Cerebellar cortex (tissue), 1 donor: Measurements from ENCODE around the gene MAP1LC3A.

Experiments
- DNase-seq: peaks from one replicate; pipeline ENCODE4 v3.0.0-alpha.2; 2015; ENCODE audit warnings: low spot score

MAP1LC3A gene

DNA sequence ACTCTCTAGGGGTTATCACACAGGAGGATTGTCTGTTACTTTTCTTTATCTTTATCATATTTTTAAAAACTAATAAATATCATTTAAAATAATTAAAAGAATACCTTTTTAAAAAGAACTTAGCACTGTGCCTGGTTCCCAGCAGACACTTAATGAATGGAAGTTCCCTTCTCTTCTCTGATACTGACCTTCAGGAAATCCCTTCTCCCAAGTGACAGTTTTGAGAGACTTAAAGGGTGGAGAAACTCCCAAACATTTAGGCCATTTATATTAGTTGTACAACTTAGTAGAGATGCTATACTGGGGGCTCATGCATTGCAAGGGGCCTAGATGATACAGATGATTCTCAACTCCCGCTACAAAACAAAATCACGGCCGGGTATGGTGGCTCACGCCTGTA, 18.5 kb downstream of the MAP1LC3A start:
- DNase-seq = no peak

DNA sequence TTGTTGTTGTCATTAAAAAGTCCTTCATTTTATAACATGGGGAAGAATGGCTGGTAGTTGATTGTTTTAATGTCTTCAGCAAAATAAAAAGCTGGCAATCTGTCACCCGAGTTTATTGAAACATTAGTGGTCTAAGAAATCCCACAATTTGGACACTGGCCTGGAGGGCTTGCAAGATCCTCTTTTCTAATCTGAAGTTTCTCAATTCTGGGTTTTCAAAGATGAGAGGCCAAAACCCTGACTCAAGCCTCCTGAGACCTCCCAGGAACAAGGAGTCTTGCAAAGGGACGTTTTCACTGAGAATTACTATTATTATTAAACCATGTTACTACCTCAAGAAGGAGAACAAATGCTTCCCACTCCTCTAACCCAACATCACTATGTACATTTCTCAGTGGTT, 19.5 kb downstream of the MAP1LC3A start:
- DNase-seq = no peak

DNA sequence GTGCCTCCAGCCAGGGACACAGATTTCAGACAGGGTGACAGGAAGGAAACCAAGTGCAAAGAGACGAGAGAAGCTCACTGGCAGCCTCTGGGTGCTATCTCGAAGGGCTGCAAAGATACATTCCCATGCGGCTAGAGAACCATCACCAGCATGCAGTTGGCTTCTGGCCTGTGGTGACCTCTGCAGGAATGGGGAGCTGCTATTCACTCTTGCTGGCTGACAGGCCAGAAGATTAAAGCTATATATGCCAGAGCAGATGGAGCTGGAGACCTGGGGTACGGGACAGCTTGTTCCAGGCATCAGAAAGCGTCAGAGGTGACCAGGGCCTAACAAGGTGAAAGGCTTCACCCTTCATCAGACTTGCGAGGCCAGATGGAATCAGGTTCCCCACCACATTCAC, 20.0 kb downstream of the MAP1LC3A start:
- peak; percentile 86 for DNase-seq

DNA sequence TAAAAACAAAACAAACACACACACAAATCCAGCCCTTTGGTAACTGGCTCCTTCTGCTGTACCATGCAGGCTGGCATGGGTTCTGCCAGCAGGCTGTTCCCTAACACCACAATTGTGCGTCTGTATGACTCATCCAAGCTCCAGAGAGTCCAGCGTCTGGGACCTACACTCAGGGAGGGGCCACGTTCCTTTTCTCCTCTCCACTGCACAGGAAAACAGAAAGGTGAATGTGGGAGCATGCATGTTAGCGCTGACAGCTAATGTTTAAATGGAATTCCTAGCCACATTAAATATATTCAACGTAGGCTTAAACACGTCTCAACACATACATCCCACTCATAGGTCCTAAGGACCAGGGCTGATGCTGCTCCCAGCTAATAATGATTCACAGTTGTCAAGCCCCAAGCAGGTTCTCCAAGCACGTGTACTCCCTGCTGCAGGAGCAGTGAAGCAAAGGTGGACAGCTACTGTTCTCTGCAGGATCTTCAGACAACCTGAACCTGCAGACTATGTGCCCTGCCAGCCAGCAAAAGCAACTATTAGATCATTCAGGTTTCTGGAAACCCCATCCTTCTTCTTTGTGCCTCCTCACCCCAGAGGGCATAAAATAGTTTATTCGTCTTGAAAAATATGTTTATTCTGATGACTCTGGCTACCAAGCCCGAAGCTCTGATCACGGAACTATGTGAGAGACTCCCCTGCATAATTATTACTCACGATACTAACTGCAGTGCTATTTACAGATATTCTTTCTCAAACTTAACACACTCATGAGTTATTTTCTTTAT, 20.9 kb downstream of the MAP1LC3A start:
- peak; percentile 94 for DNase-seq

DNA sequence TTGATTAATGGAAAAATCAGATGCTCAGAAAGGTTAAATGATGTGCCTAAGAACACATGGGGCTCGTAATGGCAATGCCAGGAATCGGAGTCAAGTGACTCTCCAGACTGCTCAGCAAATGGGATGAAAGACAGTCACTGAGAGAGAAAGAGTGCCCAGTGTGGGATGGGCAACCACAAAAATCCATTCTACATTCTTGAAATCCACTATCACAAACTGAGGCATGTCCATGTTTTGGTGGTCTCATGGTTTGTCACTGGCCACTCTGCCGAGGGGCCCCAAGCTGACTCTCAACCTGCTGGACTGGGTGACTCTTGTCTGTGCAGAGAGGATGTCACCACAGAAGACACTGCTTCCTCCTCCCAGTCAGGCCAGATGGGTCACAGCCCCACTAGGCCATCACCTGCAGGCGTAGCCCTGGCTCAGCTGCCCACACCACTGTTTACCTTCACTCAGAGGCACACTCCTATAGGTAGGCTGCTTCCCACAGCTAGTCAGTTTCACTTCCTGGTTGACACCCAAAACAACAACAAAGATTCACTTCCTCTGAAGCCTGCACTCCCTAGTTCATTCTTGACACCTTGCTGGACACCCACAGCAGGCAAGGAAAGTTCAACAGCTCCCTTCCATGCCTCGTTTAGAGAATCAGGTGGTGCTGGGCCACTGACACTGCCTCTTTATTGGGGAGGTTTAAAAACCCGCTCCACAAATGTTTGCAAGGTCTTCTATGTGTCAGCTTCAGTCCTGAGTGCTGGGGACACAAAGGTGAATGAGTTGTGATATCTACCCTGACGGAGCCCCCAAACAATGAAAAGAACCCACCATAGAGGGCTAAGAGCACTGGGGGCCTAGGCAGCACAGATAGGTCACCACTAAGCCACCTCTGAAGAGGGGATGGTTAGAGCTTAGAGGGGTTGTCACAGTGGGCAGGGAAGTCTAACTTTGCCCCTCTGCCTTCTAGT, 21.7 kb downstream of the MAP1LC3A start:
- no peak for DNase-seq

DNA sequence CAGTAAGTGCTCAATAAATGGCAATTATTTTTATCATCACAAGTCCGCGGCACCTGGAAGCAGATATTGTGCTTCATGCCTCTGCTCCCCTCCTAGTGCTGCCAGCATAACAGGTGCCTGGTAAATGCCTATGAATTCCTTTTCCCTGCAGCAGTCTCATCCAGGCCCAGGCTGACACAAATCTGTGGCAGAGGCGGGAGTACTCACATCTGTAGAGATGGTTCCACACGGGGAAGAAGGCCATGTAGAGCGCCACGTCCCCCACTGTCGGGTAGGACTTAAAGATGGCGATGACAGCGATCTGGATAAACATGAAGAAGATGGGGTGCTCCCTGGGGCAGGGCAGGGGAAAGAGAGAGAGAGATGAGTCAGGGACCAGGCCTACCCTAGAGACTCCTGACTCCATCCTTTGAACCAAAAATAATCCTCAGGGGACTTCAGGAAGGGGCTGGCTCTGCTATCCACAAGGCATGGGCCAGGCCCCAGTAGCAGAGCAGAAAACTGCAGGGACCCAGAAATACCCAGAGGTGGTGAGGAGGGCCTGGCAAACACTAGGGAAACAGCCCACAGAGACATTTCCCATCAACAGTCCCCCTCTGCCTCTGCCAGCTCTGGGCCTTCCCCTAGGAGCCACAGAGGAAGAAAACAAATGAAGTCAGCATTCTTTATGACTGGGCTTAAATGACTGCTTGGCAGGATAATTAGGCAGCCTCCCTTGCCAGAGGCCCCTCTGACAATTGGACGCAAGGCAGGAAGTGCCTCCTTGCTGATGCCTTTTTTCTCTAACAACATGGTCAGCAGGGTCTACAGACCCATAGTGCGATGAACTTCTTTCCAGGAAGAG, 23.0 kb downstream of the MAP1LC3A start:
- DNase-seq = no peak

DNA sequence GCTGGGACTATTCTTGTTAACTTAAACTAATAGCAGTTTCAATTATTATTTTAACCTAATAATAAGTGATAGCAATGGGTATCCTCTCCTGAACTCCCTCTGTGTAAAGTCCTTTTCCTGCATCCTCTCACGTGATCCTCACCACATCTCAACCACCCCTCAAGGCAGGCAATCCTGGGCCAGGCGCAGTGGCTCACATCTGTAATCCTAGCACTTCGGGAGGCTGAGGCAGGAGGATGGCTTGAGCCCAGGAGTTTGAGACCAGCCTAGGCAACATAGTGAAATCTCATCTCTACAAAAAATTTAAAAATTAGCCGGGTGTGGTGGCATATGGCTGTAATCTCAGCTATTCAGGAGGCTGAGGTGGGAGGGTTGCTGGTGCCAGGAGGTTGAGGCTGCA, 23.7 kb downstream of the MAP1LC3A start:
- DNase-seq = no peak

DNA sequence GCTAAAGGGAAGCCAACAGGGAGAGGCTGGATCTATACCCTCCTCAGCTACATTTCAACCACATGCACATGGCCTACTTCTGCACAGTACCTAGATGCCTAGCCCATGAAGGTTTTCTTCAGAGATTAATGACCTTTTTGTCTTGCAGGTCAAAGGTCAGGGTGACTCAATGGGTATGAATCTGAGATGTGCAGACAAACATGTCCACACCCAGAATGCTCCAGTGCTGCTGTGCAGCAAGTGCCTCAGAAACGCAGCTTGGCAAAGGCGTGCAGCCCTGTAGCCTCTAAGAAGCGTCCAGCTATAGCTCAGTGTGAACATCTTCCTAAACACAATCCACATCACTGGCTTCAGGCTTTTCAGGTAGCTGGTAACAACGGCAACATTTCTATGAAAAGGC, 24.4 kb downstream of the MAP1LC3A start:
- DNase-seq = no peak

DNA sequence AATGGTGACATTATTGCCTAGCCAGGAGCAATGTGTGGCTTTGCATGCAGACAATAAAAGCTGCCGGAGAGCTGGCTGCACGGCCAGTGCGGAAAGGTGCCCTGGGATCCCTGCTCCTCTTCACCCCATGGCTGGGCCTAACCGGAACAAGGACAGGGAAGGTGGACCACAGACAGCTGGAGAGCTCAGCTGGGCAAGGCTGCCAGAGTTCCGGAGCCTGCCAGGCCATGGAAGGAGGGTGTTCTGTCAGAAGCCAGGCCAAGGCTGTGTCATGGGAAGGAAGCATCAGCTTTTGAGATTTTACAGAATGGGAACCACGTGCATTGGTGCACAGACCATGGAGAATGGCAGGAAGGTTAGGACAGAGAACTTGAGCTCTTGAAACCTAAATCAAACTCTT, 25.0 kb downstream of the MAP1LC3A start:
- no peak for DNase-seq

DNA sequence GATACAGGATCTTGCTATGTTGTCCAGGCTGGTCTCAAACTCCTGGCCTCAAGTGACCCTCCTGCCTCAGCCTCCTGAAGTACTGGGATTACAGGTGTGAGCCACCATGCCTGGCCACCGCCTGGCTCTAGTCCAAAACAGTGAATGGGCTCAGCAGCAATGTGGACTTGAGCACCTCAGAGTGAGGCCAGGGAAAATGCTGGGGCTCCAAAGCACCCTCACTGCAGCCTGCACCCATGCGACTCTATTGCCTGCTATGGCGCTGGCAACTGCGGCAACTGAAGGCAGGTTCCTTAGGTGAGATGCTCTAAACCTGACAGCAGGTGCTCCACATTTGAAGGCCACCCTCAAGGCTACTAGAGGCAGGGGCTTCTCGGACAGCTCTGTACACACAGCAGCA, 26.5 kb downstream of the MAP1LC3A start:
- DNase-seq = no peak

DNA sequence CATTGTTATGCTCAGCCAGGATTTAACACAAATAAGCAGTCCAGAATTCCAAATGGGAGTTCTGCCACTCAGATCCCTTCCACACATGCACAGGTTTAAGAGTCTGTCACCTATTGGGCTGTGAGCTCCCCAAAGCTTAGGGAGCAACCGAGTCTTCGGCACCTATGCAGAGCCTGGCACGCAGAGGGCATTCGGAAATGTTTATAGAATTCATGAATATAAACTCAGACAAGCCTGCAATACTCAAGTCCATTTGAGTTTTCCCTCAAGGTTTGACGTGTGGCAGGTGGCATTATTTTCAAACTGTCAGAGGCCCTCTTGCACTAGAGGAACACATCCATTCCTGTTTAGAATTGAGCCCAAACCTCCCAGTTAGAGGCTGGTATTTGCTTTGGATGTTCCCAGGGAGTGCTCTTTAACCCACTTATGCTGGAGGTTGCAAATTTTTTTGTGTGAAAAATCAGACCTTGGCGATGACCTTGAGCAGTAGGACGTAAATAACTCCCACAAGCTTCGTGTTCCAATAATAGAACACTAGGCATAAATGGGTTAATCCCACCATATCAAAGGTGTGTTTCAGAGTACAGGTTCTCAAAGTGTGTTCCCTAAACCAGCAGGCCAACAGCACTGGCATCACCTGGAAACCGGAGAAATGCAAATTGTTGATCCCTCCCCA, 28.1 kb downstream of the MAP1LC3A start:
- DNase-seq = no peak

DNA sequence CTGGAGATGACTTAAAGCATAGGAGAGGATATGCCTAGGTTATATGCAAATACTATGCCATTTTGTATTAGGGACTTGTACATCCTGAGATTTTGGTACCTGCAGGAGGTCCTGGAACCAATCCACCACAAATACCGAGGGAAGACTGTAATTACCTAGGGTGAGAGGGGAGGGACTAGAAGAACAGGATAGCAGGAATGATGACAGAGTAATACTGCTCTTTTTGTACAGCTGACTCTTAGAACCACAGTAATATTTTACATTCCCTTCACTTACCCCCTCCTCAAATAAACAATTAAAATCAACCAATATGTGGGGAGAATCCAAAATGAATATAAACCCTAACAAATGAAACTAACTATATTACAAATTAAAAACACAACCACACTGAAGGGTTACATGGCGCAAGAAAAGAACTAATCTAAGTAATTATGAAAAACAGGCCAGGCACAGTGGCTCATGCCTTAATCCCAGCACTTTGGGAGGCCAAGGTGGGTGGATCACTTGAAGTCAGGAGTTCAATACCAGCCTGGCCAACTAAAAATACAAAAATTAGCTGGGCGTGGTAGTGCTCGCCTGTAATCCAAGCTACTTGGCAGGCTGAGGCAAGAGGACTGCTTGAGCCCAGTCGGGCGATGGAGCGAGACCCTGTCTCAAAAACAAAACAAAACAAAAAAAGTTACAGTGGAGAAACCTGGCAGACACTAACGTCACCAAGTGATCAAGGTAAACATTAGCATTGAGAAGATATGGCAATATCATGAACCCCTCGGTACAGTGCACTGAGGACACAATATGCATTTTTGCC, 37.1 kb downstream of the MAP1LC3A start:
- DNase-seq = no peak

DNA sequence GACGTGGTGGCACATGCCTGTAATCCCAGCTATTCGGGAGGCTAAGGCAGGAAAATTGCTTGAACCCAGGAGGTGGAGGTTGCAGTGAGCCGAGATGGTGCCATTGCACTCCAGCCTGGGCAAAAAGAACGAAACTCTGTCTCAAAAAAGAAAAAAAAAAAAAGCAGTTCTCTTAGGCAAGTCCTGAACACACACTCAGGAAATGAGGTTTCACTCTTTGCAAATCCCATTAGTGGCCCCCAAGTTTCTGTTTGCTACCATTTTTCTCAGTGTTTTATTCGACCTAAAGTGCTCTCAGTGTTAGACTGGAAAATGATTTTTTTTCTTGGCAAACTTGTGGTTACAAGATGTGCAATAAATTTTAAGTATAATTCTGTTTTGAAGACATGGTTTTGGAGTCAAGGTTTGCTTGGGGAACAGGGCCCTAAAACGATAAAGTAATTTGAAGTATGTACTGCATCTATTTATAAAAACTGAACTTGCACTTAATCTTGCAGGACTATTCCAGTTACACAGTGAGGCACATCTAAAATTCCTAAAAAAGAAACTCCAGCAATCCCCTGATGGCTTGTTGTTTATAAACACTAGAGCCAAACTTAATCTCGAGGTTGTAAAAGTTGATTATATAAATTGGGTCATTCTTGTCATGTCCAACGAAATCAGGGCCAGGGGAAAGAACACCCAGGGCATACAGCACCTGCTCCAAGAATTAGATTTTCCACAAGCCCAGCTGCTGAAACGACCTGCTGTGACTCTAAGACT, 42.6 kb downstream of the MAP1LC3A start:
- DNase-seq = no peak

DNA sequence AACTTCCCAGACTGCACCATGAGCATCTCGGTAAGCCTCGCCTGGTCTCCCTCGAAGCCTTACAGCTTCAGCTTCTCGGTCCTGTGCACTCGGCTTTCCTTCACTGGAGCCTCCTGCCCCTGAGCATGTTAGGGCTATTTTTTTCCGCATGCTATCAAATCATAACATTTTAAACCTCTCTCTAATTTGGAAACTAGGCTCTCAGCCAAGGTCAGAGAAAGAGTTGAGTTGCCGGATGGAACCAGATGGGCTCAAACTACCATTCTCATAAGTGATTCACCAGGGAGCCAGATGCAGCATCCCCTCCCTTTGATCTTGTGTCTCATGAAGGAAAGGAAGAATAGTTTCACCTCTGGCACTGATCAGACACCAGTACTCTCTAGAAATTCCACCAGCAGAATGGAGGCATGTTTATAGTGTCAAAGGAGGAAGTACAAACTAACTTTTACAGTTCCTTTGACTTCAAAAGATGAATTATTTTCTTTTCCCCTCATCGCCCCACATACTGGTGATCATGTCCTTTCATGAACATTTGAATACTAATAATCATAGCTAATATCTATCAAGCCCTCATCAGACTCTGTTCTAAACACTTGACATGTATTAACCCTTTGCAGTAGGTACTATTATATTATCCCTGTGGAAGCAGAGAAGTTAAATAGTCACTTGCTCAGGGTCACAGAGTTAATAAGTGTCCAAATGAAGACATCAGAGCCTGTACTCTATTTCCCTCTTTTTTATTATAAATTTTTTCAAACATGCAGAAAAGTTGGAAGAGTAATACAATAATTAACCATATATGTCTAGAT, 46.7 kb downstream of the MAP1LC3A start:
- DNase-seq = no peak

DNA sequence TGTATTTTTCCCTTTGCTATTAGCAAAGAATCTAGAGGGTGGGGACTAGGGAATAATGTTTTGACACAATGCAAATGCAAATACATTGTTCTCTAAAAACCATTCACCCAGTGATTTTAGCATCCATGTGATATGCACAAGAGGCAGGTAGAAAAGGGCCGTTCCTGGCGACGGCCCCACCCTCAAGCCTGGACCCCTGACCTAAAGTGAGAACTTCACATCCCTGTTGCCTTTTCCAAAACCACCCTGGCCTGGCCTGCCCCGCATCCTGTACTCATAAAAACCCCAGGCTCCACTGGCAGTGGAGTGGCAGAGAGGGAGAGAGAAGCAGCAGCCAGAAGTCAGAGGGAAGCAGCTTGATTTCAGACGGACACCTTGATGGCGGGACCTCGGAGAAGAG, 48.5 kb downstream of the MAP1LC3A start:
- no peak for DNase-seq
